ENCODE data around the gene PIAS3.

GRCh38 chr1:145886816-145887215, 27.9 kb upstream of the PIAS3 start:
- TF ChIP-seq CTCF (IDR thresholded peaks at IDR 0.05) (no peak), POLR2A (IDR thresholded peaks at IDR 0.05; ENCODE audit: low read depth) (no peak), POLR2AphosphoS5 (IDR thresholded peaks at IDR 0.05) (no peak)
